KBM-7 (cell line): ENCODE measurements around the gene MVB12B.
"Not testable (repeated sequence)": the region's sequence is repeated elsewhere in the genome, so short reads cannot be mapped to it uniquely, and the experiment has no call there.

ENCODE experiments used
- DNase-seq: peaks from one replicate; pipeline ENCODE4 v3.0.0-alpha.2; 2015
- in situ Hi-C: fragments of 300-500 bp; cut with MboI; formaldehyde crosslinking; loops from 2 replicates; pipeline ENCODE4 v1.14.3; 2020; ENCODE audit warnings: low sequenced_read_pairs, low pct_unique_long_range_greater_than_20kb, mixed read lengths

MVB12B gene

GRCh38 chr9:126549246-126550006 is 222.8 kb downstream of the MVB12B start:
- in situ Hi-C loops, result no loop called here
- no peak for DNase-seq

GRCh38 chr9:126550891-126551351 is 224.3 kb downstream of the MVB12B start:
- in situ Hi-C loops, result no loop called here
- no peak for DNase-seq

GRCh38 chr9:126551812-126552211 is 225.2 kb downstream of the MVB12B start:
- in situ Hi-C loops, result no loop called here
- no peak for DNase-seq

- in situ Hi-C loops, result no loop called here
- DNase-seq, result no peak
Measured at GRCh38 chr9:126554292-126554691, 227.7 kb downstream of the MVB12B start.

GRCh38 chr9:126555421-126555820 is 228.8 kb downstream of the MVB12B start:
- in situ Hi-C loops, result not testable (repeated sequence)
- DNase-seq, result peak; percentile 25
